GM23338 (cell line): ENCODE results near the gene VDR. TPM values are rescaled to one million over a fixed set of nuclear protein-coding genes. Genes with fewer than 3 reads are reported as not detected.
"Not testable (repeated sequence)": the region's sequence is repeated elsewhere in the genome, so short reads cannot be mapped to it uniquely, and the experiment has no call there.

Experiments
- ATAC-seq: fragments of 200-7000 bp; cut with Tn5 transposase; 3 replicates; pipeline ENCODE4 v1.9.1; 2020
- DNase-seq: peaks from one replicate; pipeline ENCODE4 v3.0.0-alpha.2; 2015; ENCODE audit warnings: low spot score
- H2AFZ ChIP-seq: fragments of 200-600 bp; sonication (generic); 2 replicates; pipeline ENCODE4 v1.8.0; 2016; ENCODE audit warnings: antibody characterized with exemption, mild to moderate bottlenecking, moderate library complexity
- H3F3A ChIP-seq: fragments of 200-600 bp; sonication (generic); replicated peaks from 2 replicates; pipeline ENCODE4 v1.8.0; 2017; ENCODE audit warnings: antibody characterized with exemption, mixed run types, low read depth
- H3K27ac ChIP-seq: fragments of 200-600 bp; sonication (generic); 2 replicates; pipeline ENCODE4 v1.6.1; 2016; ENCODE audit warnings: low read depth
- H3K27me3 ChIP-seq: fragments of 200-600 bp; sonication (generic); 2 replicates; pipeline ENCODE4 v1.8.0; 2016; ENCODE audit warnings: mild to moderate bottlenecking, mixed run types, moderate library complexity; ENCODE audit not compliant: insufficient read depth
- H3K36me3 ChIP-seq: fragments of 200-600 bp; sonication (generic); 2 replicates; pipeline ENCODE4 v1.8.0; 2016; ENCODE audit warnings: mild to moderate bottlenecking; ENCODE audit not compliant: insufficient read depth
- H3K4me1 ChIP-seq: fragments of 200-600 bp; sonication (generic); 2 replicates; pipeline ENCODE4 v1.8.0; 2016; ENCODE audit warnings: mild to moderate bottlenecking, moderate library complexity; ENCODE audit not compliant: insufficient read depth
- H3K4me2 ChIP-seq: fragments of 200-600 bp; sonication (generic); 2 replicates; pipeline ENCODE4 v1.7.1; 2017; ENCODE audit warnings: mixed run types
- H3K4me3 ChIP-seq: fragments of 200-600 bp; sonication (generic); 2 replicates; pipeline ENCODE4 v1.6.1; 2016; ENCODE audit warnings: mixed run types
- H3K79me2 ChIP-seq: fragments of 200-600 bp; sonication (generic); replicated peaks from 2 replicates; pipeline ENCODE4 v1.8.0; 2017; ENCODE audit warnings: mild to moderate bottlenecking; ENCODE audit not compliant: insufficient read depth
- H3K9me2 ChIP-seq: fragments of 200-600 bp; sonication (generic); 2 replicates; pipeline ENCODE4 v1.8.0; 2017; ENCODE audit not compliant: insufficient read depth
- H4K20me1 ChIP-seq: fragments of 200-600 bp; sonication (generic); replicated peaks from 2 replicates; pipeline ENCODE4 v1.8.0; 2017; ENCODE audit warnings: mild to moderate bottlenecking; ENCODE audit not compliant: insufficient read depth
- H3K27ac Mint-ChIP-seq: 2 replicates; pipeline ENCODE4 v1.8.0; 2020; ENCODE audit warnings: inconsistent platforms, mild to moderate bottlenecking, moderate library complexity, mixed read lengths
- H3K27me3 Mint-ChIP-seq: 3 replicates; pipeline ENCODE4 v1.8.0; 2022; ENCODE audit warnings: low read depth, mild to moderate bottlenecking, moderate library complexity, mixed read lengths, inconsistent platforms; ENCODE audit not compliant: insufficient read depth, poor library complexity
- H3K36me3 Mint-ChIP-seq: 3 replicates; pipeline ENCODE4 v1.8.0; 2021; ENCODE audit warnings: low read depth, mild to moderate bottlenecking, inconsistent platforms, moderate library complexity, mixed read lengths
- H3K4me1 Mint-ChIP-seq: 3 replicates; pipeline ENCODE4 v1.8.0; 2020; ENCODE audit warnings: mild to moderate bottlenecking, inconsistent platforms, mixed read lengths
- H3K4me3 Mint-ChIP-seq: 3 replicates; pipeline ENCODE4 v1.8.0; 2021; ENCODE audit warnings: moderate library complexity, mild to moderate bottlenecking, inconsistent platforms, mixed read lengths
- H3K9me3 Mint-ChIP-seq: 3 replicates; pipeline ENCODE4 v1.8.0; 2020; ENCODE audit warnings: moderate library complexity, mild to moderate bottlenecking, inconsistent platforms, mixed read lengths
- EZH2 ChIP-seq: fragments of 200-600 bp; sonication (generic); IDR thresholded peaks from one replicate; pipeline ENCODE4 v1.8.0; 2017; ENCODE audit warnings: antibody characterized with exemption, mild to moderate bottlenecking, low read depth; ENCODE audit not compliant: unreplicated experiment
- EZH2phosphoT487 ChIP-seq: fragments of 200-600 bp; sonication (generic); IDR thresholded peaks from one replicate; pipeline ENCODE4 v1.8.1; 2018; ENCODE audit warnings: antibody characterized with exemption; ENCODE audit not compliant: unreplicated experiment
- NANOG ChIP-seq: IDR thresholded peaks from 2 replicates; pipeline ENCODE4 v1.6.1; 2016; ENCODE audit warnings: antibody characterized with exemption, borderline replicate concordance
- POLR2AphosphoS5 ChIP-seq: IDR thresholded peaks from 2 replicates; pipeline ENCODE4 v1.6.1; 2016; ENCODE audit warnings: antibody characterized with exemption, low read depth
- polyA plus RNA-seq: library from polyadenylated mRNA; unstranded; fragments of >200 nt; fragmentation: Nextera tagmentation; extraction: Ambion mirVana; gene quantifications from 2 replicates; pipeline ENCODE4 v1.2.1, GENCODE V29; 2016
- total RNA-seq: library from RNA; depleted of rRNA; stranded (reverse); fragments of >200 nt; shearing (Covaris generic); gene quantifications from 2 replicates; pipeline ENCODE4 v1.2.3, GENCODE V29; 2014
- TF ChIP-seq, protein P1 (sequence below), 2 experiments: fragments of 200-600 bp in 1 of 2; sonication (generic) in 1 of 2; conservative IDR thresholded peaks; 2 replicates each; pipeline versions ENCODE4 v1.5.1 to v1.6.1; 2016 to 2017; ENCODE audit warnings: antibody characterized with exemption in 2 of 2, low read depth in 2 of 2, mild to moderate bottlenecking in 2 of 2, moderate library complexity in 1 of 2

The VDR gene
- total and polyA plus RNA-seq, 2 experiments from 2014 or later = 0.37 to 1.4 TPM

DNA sequence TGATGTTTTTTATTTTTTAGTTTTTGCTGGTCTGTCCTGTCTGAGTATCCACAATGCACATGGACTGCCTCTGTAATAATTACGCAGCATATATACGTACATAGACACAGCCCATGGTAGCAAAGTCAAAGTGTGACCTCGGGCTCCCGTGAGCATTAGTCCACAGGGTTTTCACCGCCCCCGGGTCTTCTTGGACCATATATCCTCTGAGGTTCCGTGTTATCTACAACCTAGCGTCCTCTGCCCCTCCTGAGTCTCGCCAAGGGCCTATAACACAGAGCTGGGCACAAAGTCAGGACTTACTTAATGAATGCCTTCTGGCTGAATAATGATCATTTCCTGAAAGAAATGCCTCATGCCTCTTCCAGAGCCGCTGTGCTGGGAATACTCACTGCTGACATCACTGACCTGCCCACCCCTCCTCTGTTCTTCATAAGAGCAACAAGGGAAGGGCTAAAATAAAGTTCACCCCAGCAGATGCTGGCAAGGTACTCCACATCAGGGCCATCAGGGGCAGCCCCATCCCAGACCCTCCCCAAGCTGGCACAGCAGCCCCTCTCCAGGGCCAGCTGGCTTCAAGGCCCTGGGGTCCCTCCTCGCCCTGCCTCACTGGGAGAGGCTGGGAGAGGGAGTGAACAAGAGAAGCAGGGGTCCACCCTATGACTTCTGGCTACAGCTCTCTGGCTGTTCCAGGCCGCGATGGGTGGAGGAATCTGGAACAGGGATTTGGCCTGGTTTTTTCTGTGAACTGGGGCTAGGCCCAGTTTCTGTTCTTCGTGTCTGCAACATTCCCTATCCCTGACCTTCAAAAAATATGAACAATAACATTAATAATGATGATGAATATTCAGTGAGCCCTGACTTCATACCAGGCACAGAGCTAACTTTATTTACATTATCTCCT is 93.0 kb downstream of the VDR start (continued):
- TF ChIP-seq, protein P1, sequence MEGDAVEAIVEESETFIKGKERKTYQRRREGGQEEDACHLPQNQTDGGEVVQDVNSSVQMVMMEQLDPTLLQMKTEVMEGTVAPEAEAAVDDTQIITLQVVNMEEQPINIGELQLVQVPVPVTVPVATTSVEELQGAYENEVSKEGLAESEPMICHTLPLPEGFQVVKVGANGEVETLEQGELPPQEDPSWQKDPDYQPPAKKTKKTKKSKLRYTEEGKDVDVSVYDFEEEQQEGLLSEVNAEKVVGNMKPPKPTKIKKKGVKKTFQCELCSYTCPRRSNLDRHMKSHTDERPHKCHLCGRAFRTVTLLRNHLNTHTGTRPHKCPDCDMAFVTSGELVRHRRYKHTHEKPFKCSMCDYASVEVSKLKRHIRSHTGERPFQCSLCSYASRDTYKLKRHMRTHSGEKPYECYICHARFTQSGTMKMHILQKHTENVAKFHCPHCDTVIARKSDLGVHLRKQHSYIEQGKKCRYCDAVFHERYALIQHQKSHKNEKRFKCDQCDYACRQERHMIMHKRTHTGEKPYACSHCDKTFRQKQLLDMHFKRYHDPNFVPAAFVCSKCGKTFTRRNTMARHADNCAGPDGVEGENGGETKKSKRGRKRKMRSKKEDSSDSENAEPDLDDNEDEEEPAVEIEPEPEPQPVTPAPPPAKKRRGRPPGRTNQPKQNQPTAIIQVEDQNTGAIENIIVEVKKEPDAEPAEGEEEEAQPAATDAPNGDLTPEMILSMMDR (conservative IDR thresholded peaks at IDR 0.05; ENCODE audit: low read depth in 2 of 2) = no peak
- TF ChIP-seq EZH2phosphoT487 (no peak), NANOG (no peak)

DNA sequence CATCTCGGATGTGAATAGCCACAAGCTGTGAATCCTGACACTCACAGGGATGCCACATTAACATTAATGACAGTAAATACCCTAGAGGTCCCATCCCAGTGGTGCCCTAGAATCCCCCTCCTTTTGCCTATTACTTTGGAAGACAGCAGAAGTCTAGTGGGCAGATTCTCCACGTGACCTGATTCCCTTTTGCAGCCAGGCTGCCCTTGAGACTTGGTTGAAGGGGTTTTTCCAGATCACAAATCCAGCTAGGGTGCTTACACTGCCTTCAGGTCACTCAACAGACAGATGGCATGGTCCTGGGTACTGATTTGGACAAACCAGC is 93.8 kb downstream of the VDR start:
- DNase-seq = peak; percentile 43
- peaks cover 42% of the 10 kb centered on the region for H4K20me1 ChIP-seq

DNA sequence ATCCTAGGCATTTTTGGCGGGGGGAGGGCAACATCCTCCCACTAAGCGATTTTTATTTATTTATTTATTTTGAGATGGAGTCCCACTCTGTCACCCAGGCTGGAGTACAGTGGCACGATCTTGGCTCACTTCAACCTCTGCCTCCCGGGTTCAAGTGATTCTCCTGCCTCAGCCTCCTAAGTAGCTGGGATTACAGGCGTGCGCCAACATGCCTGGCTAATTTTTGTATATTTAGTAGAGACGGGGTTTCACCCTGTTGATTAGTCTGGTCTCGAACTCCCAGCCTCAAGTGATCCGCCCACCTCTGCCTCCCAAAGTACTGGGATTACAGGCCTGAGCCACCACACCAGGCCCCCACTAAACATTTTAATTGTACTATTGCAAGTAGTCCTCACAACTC is 95.3 kb downstream of the VDR start:
- ATAC-seq = not testable (repeated sequence)
- peaks cover 85% of the 10 kb centered on the region for H3K4me1 Mint-ChIP-seq

More for the DNA sequence above, 93.8 kb downstream of the VDR start:
- no peaks in the 10 kb centered on the region for H3K9me2 ChIP-seq
- H3K4me3 Mint-ChIP-seq = peak overlapping the region; percentile 51; the same call in 1 of the 3 replicates
- peak overlapping the region; percentile 79; the same call in 1 of the 2 replicates for H3K27ac Mint-ChIP-seq
- peak overlapping the region; percentile 94 for H3K4me2 ChIP-seq
- peaks cover 7% of the 10 kb centered on the region; the same call in 2 of the 3 replicates for H3K36me3 Mint-ChIP-seq
- H3K27ac ChIP-seq = peak overlapping the region; percentile 47; the same call in 1 of the 2 replicates
- ATAC-seq = no peak
- H3K9me3 Mint-ChIP-seq = no peaks in the 10 kb centered on the region
- H3K4me1 ChIP-seq = peaks cover 76% of the 10 kb centered on the region
- no peak overlapping the region for H3K4me3 ChIP-seq
- H3K4me1 Mint-ChIP-seq = peaks cover 83% of the 10 kb centered on the region
- H3K27me3 Mint-ChIP-seq = peaks cover 7% of the 10 kb centered on the region
- TF ChIP-seq EZH2 (no peak), POLR2AphosphoS5 (no peak)
- H2AFZ ChIP-seq = no peak overlapping the region
- H3K79me2 ChIP-seq = peaks cover 88% of the 10 kb centered on the region
- H3F3A ChIP-seq = peaks cover 22% of the 10 kb centered on the region
- no peaks in the 10 kb centered on the region; the same call in 1 of the 2 replicates for H3K36me3 ChIP-seq
- no peaks in the 10 kb centered on the region for H3K27me3 ChIP-seq

More for the DNA sequence above, 95.3 kb downstream of the VDR start:
- Histone ChIP-seq H3K4me1 (peaks cover 71% of the 10 kb centered on the region), H3F3A (peaks cover 22% of the 10 kb centered on the region), H3K79me2 (peaks cover 87% of the 10 kb centered on the region), H4K20me1 (peaks cover 34% of the 10 kb centered on the region), H3K4me2 (peak overlapping the region; percentile 94; the same call in 1 of the 2 replicates)
- H3K27ac Mint-ChIP-seq, H3K27ac ChIP-seq, H3K9me2 ChIP-seq, H2AFZ ChIP-seq, H3K27me3 Mint-ChIP-seq, H3K36me3 ChIP-seq, H3K4me3 Mint-ChIP-seq, DNase-seq, H3K4me3 ChIP-seq, H3K9me3 Mint-ChIP-seq, H3K27me3 ChIP-seq: not testable (repeated sequence)
- H3K36me3 Mint-ChIP-seq = peaks cover 14% of the 10 kb centered on the region
